GM12891 (cell line): ENCODE data around the gene ATP6V0A1.

Experiments used
- POLR2A ChIP-seq: IDR thresholded peaks from 2 replicates; pipeline ENCODE4 v1.6.1; 2011; ENCODE audit warnings: low read depth, low read length, control low read depth
- POLR2AphosphoS5 ChIP-seq: IDR thresholded peaks from 2 replicates; pipeline ENCODE4 v1.6.1; 2011; ENCODE audit warnings: low read depth, low read length, control low read depth

DNA sequence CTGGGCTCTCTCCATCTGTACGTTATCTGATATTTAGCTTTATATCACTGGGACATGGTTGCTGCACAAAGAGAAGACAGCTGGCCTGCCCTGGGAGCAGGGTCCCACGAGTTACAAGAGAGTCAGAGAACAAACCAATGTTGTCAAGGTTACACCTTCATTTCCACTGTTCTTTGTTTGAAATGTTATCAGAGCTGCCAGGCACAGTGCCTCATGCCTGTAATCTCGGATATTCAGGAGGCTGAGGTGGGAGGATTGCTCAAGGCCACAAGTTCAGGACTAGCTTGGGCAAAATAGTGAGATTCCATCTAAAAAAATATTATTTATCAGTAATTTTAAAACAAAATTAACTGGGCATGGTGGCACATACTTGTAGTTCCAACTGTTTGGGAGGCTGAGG is 34.6 kb downstream of the ATP6V0A1 start:
- TF ChIP-seq POLR2AphosphoS5 (no peak), POLR2A (no peak)
